Activated CD4-positive, alpha-beta T cell treated with anti-CD3 and anti-CD28 coated beads, Interleukin-2, amount 50 U/mL, for 1 hour (primary cell): ENCODE results near the gene RBM12.
A peak's percentile ranks its signal among the peaks of the same experiment; 100 is the strongest.

ENCODE experiments used
- DNase-seq: peaks from one replicate; pipeline ENCODE4 v3.0.0-alpha.2; 2020

The RBM12 gene

GRCh38 chr20:35618263-35619131 lies 46.2 kb downstream of the RBM12 start:
- DNase-seq: no peak

GRCh38 chr20:35617397-35618262 lies 47.1 kb downstream of the RBM12 start:
- DNase-seq: peak; percentile 29

- DNase-seq: peak; percentile 38
Measured at GRCh38 chr20:35616465-35617396, 48.0 kb downstream of the RBM12 start.

GRCh38 chr20:35615667-35616464 lies 48.8 kb downstream of the RBM12 start, which contains the start of gene SPAG4:
Gene SPAG4 (plus strand): TSS chr20:35615829. CDS start chr20:35616004, 175 bp downstream.
- DNase-seq: peak; percentile 100

GRCh38 chr20:35611482-35611881 lies 53.2 kb downstream of the RBM12 start:
- DNase-seq: no peak

GRCh38 chr20:35610833-35611427 lies 53.8 kb downstream of the RBM12 start:
- DNase-seq: no peak

- DNase-seq: no peak
Measured at GRCh38 chr20:35607003-35607735, 57.5 kb downstream of the RBM12 start.

GRCh38 chr20:35606127-35606526 lies 58.6 kb downstream of the RBM12 start:
- no peak for DNase-seq

GRCh38 chr20:35604449-35604747 lies 60.3 kb downstream of the RBM12 start:
- DNase-seq: no peak

GRCh38 chr20:35603695-35604448 lies 60.8 kb downstream of the RBM12 start:
- no peak for DNase-seq

GRCh38 chr20:35602851-35603495 lies 61.7 kb downstream of the RBM12 start:
- DNase-seq: no peak

- no peak for DNase-seq
Measured at GRCh38 chr20:35601990-35602389, 62.7 kb downstream of the RBM12 start.

- peak; percentile 81 for DNase-seq
Measured at GRCh38 chr20:35600993-35601973, 63.4 kb downstream of the RBM12 start.

GRCh38 chr20:35600176-35600992 lies 64.3 kb downstream of the RBM12 start:
- no peak for DNase-seq

- no peak for DNase-seq
Measured at GRCh38 chr20:35599776-35600120, 65.0 kb downstream of the RBM12 start.
